GM18867 (cell line): ENCODE results near the gene CTNS.
"Not testable (repeated sequence)": the region's sequence is repeated elsewhere in the genome, so short reads cannot be mapped to it uniquely, and the experiment has no call there.

ENCODE experiments used
- ATAC-seq: cut with Tn5 transposase; IDR thresholded peaks from one replicate; pipeline ENCODE4 v1.9.1; 2021; ENCODE audit warnings: mild to moderate bottlenecking, moderate library complexity; ENCODE audit not compliant: unreplicated experiment

CTNS gene

GRCh38 chr17:3681565-3681964 is 45.0 kb downstream of the CTNS start:
- no peak for ATAC-seq

- no peak for ATAC-seq
These were observed 45.5 kb downstream of the CTNS start for GRCh38 chr17:3682033-3682432.

GRCh38 chr17:3683054-3683511 is 46.5 kb downstream of the CTNS start:
- peak; percentile 59 for ATAC-seq

DNA sequence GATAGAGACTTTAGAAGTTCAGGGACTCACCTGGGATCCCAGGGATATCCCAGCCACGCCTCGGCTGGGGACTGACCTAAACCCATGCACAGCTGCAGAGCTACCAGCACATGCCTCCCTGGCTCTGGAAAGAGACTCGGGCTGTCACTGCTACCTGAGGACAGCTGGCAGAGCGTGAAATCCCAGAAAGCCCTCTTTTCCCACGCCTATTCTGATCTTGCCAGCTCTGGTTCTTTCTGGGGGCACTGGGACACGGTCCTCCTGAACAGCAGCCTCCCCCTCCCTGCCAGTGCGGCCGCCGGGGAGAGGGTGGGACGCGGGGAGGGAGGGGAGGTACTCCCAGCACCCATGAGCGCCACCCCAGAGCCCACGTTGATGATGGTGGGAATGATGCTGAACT is 48.6 kb downstream of the CTNS start:
- ATAC-seq: no peak

GRCh38 chr17:3688027-3688553 is 51.5 kb downstream of the CTNS start:
- ATAC-seq: no peak

DNA sequence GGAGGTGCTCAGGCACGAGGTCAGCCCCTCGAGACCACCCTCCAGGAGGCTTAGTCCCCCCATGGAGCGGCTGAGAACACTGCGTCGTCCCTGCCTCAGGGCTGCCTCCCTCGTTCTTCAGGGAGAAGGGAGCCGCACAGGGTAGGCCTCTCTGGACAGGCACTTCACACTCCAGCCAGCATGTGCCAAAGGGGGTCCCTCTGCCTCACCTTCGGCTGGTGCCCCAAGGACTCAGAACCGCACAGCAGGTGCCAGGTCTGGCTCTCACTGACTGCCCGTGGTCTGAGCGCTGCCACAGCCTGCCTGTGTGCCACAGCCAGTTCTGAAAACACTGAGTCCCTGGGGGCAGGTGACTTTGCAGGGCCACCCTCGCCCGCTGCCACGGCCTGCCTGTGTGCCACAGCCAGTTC is 52.3 kb downstream of the CTNS start:
- ATAC-seq: no peak

DNA sequence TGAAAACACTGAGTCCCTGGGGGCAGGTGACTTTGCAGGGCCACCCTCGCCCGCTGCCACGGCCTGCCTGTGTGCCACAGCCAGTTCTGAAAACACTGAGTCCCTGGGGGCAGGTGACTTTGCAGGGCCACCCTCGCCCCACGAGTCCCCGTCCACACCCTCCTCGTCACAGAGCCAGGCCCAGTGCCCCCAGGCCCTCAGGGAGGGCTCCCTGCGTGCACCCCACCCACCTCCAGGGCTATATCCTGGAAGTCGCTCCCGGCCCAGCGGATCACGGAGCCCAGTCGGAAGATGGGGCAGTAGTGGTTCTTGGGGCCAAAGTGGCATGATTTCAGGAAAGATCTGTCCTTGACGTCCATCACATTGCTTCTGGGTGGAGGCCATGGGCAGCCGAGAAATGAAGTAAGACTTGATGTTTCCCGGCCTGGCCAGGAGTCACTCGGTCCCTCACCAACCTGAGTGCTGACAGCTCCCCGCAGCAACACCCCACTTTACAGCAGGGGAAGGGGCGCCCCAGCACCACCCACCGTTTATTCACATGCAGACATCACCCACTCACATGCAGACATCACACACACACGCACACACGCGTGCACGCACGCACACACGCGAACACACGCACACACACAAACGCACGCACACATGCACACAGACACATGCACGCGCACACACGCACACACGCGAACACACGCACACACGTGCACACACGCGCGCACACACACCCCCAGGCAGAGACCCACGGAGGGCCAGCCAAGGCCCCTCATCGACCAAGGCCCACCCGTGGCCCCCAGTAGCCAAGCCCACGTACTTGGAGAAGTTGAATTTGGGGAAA is 52.9 kb downstream of the CTNS start:
- ATAC-seq: no peak

DNA sequence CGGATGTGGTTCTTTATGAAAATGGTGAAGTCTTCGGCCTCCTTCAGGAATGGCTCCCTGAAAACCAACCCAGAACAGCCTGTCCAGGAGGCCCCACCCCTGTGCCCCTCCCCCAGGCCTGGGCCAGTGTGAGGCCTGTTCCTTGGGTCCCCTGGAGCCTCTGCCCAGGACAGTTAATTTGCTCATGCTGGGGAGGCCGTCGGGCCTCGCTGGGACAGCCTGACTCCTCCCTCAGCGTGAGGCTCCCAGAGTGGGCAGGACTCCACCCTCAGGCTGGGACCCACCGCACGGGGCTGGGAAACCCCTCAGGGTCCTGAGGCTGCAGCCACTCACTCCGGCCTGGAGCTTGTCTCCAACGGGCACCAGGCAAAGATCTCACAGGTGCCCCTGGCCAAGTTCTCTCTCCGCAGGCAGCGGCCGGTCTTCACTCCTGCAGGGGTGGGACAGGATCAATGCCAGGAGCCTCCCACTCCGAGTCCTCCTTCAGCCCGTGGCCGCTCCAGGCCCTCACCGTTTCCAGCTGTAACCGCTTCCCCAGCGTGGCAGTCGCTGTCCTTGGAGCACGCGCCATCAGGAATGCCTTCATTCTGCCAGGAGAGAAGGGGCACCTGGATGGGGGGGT is 53.6 kb downstream of the CTNS start:
- ATAC-seq: no peak

GRCh38 chr17:3691617-3692067 is 55.1 kb downstream of the CTNS start:
- ATAC-seq: no peak

GRCh38 chr17:3692346-3692745 is 55.8 kb downstream of the CTNS start:
- no peak for ATAC-seq

GRCh38 chr17:3693141-3693540 is 56.6 kb downstream of the CTNS start:
- ATAC-seq: no peak

GRCh38 chr17:3693829-3694231 is 57.3 kb downstream of the CTNS start:
- peak; percentile 51 for ATAC-seq

DNA sequence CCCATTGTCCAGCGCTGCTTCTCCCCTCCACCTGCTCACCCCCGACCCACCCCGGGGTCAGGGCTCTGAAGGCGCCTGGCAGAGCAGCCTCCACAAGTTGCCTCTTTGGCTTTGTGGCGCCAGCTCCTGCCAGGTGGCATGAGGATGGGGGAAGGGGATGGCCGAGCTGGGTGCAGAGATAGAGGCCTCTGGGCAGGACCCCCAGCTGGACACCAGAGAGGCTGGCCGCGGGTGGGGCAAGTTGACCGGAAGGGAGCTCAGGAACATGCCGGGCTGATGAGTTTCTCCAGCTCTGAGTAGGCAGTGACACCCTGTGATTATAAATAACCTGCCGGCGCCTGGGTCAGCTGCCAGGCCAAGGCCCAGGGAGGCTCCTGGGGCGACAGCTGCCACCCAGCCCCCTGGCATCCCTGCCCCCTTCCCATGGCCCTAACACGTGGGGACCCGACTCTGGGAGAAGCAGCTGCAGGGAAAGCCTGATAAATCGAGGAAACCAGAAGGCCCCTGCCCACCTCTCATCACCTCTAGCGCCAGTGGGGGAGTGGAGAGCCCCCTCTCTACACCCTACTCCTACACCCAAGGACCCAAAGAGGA is 58.7 kb downstream of the CTNS start:
- ATAC-seq: no peak

DNA sequence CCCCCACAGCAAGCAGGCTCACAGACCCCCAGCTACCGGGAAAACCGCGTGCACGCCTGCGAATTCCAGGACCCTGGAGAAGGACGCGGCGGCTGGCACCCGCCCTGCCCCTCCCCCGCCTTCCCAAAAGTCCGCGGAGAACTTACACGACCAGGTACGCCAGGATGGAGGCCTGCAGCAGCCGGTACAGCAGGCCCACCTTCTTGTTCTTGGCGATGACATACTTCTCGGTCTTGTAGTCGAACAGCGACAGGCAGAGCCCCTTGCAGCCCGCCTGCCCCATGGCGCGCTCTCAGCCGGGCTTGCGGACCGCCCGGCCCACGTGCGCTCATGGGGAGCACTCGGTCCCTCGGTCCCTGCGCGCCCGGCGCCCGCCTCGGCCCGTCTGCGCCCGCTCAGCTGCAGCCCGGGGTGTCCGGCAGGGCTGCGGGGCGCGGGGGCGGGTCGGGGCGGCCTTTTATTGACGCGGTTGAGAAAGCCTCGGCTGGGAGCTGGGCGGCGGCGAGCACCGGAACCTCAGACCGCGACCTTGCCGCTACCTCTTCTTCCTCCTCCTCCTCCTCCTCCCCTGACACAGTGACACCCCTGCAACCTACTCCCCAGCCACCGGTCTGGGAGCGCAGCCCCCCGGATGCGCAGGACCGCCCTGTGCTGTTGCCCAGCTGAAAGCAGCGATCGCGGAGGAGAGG is 59.3 kb downstream of the CTNS start, which contains the start of gene P2RX5:
Gene P2RX5, minus strand, starts transcription at position 433 of the 689 bp plus-strand sequence. Its CDS starts 150 bp downstream, at position 283.
- no peak for ATAC-seq

DNA sequence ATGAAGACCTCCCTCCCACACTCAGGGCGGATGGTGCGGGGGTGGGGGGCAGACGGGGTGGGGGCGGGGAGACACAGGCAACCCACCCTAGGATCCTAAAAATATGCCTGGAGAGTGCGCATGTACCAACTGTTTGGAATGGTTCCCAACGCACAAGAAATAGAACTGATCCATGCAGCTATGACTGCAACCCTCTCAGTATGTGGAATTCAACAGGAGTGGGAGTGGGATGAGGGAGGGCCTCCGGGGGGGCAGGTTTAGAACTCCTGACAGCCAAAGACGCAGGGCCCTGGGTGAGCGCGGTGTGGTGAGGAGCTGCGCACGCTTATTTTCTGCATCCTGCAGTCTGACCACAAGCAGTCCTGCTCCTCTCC is 60.5 kb downstream of the CTNS start:
- ATAC-seq: no peak

GRCh38 chr17:3698139-3698538 is 61.6 kb downstream of the CTNS start:
- ATAC-seq: no peak

DNA sequence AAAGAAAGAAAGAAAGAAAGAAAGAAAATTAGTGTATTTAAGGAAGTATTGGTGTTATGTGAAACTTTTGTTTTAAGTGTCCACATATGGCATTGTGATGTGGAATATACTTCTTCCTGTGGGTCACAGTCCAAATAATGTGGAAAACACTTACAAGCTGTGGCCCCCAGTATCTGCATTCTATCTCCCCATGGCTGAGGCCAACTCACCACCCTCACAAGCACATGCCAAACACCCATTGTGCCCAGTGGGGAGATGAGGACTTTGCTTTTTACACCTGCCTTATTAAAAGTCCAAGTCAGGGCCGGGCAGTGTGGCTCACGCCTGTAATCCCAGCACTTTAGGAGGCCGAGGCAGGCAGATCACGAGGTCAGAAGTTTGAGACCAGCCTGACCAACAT is 63.4 kb downstream of the CTNS start:
- no peak for ATAC-seq

DNA sequence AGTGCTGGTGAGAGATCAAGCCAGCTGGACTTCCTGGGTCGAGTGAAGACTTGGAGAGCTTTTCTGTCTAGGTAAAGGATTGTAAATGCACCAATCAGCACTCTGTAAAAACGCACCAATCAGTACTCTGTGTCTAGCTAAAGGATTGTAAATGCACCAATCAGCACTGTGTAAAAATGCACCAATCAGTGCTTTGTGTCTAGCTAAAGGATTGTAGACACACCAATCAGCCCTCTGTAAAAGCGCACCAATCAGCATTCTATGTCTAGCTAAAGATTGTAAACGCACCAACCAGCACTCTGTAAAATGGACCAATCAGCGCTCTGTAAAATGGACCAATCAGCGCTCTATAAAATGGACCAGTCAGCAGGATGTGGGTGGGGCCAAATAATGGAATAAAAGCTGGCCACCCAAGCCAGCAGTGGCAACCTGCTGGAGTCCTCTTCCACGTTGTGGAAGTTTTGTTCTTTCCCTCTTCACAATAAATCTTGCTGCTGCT is 65.5 kb downstream of the CTNS start:
- not testable (repeated sequence) for ATAC-seq

- no peak for ATAC-seq
These were observed 68.6 kb downstream of the CTNS start for GRCh38 chr17:3704931-3705717.

GRCh38 chr17:3705718-3705984 is 69.1 kb downstream of the CTNS start:
- ATAC-seq: not testable (repeated sequence)
